ENCODE measurements around the gene AJM1.
"Not testable (repeated sequence)": the region's sequence is repeated elsewhere in the genome, so short reads cannot be mapped to it uniquely, and the experiment has no call there.

The AJM1 gene

DNA sequence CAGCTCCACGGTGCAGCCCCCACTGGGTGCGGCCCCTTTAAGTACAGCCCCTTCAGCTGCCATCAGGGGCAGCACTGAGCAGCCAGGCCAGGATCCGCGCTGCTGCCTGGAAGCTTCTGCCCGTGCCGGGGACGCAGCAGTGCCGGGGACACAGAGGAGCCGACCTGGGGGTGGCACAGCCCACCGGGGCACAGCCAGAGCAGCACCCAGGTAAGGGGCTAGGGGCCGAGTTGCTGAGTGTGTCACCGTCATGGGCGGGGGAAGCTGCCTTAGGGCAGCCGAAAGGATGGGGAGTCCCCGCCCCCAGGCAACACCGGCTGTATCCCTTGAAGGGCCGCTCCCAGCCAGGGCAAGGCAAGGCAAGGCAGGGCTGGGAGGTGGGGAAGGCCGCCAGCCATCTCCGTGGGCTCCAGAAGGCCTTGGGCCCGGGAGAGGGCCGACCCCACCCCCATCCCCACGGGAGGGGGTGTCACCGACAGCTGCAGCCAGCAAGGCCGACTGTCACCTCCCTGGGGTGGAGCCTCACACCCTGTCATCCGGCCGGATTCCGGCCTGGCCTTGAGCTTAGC is at the start of gene AJM1:
AJM1 (plus strand) TSS at position 99 of the 569 bp plus-strand sequence. CDS start 1,937 bp downstream, outside the sequence.
- TF ChIP-seq, protein P1, sequence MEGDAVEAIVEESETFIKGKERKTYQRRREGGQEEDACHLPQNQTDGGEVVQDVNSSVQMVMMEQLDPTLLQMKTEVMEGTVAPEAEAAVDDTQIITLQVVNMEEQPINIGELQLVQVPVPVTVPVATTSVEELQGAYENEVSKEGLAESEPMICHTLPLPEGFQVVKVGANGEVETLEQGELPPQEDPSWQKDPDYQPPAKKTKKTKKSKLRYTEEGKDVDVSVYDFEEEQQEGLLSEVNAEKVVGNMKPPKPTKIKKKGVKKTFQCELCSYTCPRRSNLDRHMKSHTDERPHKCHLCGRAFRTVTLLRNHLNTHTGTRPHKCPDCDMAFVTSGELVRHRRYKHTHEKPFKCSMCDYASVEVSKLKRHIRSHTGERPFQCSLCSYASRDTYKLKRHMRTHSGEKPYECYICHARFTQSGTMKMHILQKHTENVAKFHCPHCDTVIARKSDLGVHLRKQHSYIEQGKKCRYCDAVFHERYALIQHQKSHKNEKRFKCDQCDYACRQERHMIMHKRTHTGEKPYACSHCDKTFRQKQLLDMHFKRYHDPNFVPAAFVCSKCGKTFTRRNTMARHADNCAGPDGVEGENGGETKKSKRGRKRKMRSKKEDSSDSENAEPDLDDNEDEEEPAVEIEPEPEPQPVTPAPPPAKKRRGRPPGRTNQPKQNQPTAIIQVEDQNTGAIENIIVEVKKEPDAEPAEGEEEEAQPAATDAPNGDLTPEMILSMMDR (IDR thresholded peaks at IDR 0.05; ENCODE audit: insufficient read depth, missing control alignments), result peak; percentile 66
- FAIRE-seq, result not testable (repeated sequence)

DNA sequence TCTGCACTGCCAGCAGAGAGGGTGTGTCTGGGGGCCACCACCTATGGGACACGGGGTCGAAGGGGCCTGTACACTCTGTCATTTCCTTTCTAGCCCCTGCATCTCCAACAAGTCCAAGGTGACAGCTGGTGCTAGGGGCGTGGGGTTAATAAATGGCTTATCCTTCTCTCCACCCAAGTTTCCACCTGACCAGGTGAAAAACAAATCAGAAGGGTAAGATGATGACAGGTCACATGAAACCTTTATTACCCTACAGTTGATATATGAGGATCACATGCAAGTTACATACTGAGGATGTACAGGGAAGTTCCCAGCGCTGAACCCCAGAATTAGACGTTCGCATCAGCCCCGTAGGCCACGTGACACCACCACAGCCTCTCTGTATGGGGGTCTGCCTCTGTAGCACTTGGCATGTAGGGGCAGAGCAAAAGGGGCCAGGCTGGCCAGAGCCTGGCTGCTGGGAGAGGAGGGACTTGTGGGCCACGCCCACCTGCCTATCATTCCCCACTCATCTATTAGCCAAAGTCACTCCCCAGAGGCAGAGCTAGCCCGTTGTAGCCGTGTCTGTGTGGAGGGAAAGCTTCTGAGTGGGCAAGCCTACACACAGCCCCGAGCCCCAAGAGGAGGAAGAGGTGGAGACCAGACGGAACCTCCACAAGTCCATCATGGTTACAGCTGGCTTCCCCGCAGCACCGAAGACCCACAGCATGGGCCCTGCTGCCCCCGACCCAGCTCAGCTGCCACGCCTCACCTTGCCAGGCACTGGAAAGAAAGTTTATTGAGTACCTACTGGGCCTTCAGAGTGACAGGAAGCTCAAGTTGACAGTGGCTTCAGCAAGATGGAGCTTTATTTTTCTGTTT is 49.0 kb upstream of the AJM1 start:
- TF ChIP-seq, protein P1 (IDR thresholded peaks at IDR 0.05; ENCODE audit: insufficient read depth, missing control alignments), result no peak
- FAIRE-seq (no peak), DNase-seq (ENCODE audit: insufficient read length, low spot score) (no peak)

More for the DNA sequence above, at the start of gene AJM1:
- DNase-seq (ENCODE audit: insufficient read length, low spot score), result peak; percentile 60

DNA sequence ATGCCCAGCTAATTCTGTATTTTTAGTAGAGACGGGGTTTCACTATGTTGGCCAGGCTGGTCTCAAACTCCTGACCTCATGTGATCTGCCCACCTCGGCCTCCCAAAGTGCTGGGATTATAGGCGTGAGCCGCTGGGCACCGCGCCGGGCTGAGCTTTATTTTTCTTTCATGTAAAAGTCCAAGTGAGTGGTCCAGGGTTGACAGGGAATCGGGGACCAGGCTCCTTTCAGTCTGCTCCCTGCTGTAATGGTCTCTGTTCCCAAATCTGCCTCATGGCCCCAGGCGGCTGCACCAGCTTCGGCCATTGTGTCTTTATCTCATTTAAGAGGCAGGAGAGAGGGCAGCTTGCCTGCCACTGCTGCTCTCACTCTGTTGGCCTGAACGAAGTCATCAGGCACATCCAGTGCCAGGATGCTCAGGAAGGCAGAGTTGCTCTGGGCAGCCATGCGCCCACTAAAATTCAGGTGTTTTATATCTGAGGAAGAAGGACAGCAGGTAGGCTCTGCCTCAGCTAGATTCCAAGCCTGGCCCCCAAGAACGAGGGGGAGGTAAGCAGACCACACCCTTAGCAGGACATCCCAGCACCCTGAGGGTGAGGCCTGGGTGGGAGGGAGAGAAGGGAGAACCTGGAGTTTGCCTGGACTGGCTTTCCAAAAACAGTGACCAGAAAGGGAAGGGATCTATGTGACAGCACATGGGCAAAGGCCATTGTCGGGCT is 47.8 kb upstream of the AJM1 start:
- DNase-seq (ENCODE audit: insufficient read length, low spot score) (no peak), FAIRE-seq (no peak)
- TF ChIP-seq, protein P1 (IDR thresholded peaks at IDR 0.05; ENCODE audit: insufficient read depth, missing control alignments), result no peak

DNA sequence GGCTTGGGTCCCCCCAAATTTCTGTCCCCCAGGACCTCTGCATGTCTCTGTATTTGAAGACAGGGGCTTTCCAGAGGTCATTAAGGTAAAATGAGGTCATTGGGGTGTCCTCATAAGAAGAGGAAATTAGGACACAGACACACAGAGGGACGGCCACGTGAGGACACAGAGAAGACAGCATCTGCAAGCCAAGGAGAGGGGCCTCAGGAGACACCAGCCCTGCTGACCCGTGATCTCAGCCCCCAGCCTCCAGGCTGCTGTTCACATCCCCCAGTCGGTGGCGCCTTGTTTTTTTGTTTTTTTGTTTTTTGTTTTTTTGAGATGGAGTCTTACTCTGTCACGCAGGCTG is 47.3 kb upstream of the AJM1 start:
- TF ChIP-seq, protein P1 (IDR thresholded peaks at IDR 0.05; ENCODE audit: insufficient read depth, missing control alignments), result no peak
- FAIRE-seq (no peak), DNase-seq (ENCODE audit: insufficient read length, low spot score) (no peak)

DNA sequence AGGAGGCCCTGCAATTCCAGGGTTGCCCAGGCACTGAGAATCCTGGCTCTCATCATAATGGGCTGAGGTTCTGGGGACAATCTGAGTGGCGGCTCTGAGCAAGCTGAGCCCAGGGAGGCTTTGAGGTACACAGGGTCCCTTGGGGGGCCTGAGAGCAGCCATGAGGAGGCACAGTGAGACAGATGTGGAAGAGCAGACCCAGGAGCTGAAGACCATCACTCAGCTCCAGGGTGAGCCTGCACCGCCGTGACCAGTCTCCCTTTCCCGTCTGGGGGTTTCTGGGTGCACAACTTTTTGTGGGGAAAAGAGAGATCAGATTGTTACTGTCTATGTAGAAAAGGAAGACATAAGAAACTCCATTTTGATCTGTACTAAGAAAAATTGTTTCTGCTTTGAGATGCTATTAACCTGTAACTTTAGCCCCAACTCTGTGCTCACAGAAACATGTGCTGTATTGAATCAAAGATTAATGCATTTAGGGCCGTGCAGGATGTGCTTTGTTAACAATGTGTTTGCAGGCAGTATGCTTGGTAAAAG is 46.0 kb upstream of the AJM1 start, which contains the start of gene CCDC183:
CCDC183 (plus strand) TSS at position 101 of the 537 bp plus-strand sequence; CDS start at position 161, 60 bp downstream.
- TF ChIP-seq, protein P1 (IDR thresholded peaks at IDR 0.05; ENCODE audit: insufficient read depth, missing control alignments), result no peak
- FAIRE-seq (no peak), DNase-seq (ENCODE audit: insufficient read length, low spot score) (no peak)

DNA sequence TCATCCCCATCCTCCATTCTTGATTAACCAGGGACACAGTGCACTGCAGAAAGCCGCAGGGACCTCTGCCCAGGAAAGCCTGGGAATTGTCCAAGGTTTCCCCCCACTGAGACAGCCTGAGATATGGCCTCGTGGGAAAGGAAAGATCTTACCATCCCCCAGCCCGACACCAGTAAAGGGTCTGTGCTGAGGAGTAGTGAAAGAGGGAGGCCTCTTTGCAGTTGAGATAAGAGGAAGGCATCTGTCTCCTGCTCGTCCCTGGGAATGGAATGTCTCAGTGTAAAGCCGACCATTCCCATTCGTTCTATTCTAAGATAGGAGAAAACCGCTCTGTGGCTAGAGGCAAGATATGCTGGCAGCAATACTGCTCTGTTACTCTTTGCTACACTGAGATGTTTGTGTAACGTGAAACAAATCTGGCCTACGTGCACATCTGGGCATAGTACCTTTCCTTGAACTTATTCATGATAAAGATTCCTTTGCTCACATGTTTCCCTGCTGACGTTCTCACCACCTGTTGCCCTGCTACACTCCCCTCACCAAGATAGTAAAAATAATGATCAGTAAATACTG is 45.4 kb upstream of the AJM1 start:
- DNase-seq (ENCODE audit: insufficient read length, low spot score); FAIRE-seq: not testable (repeated sequence)

DNA sequence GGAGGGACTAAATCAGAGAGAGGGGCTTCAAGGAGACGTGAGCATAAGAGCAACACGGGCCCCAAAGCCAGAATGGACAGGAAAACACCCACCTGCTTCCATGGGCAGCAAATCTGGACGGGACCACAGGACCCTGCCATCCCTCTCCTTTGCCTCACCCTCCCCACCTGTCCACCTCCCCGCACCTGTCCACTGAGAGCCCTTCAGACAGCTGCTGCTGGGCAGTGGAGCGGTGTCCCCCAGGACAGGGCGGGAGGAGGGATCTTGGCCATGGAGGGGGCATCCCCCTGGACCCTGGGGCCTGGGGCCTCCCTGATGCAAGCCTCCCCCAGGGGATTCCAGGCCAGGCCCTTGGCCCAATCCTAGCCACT is 43.6 kb upstream of the AJM1 start:
- FAIRE-seq (no peak), DNase-seq (ENCODE audit: insufficient read length, low spot score) (no peak)

More for the DNA sequence above, 43.6 kb upstream of the AJM1 start:
- TF ChIP-seq, protein P1 (IDR thresholded peaks at IDR 0.05; ENCODE audit: insufficient read depth, missing control alignments), result no peak

Data from D721Med (cell line).